ENCODE results near the gene ALDH16A1. TPM values are rescaled to one million over a fixed set of nuclear protein-coding genes. Genes with fewer than 3 reads are reported as not detected.

Gene ALDH16A1
- polyA plus RNA-seq, 1 donor from 2014 or later, result 67.5 TPM

DNA sequence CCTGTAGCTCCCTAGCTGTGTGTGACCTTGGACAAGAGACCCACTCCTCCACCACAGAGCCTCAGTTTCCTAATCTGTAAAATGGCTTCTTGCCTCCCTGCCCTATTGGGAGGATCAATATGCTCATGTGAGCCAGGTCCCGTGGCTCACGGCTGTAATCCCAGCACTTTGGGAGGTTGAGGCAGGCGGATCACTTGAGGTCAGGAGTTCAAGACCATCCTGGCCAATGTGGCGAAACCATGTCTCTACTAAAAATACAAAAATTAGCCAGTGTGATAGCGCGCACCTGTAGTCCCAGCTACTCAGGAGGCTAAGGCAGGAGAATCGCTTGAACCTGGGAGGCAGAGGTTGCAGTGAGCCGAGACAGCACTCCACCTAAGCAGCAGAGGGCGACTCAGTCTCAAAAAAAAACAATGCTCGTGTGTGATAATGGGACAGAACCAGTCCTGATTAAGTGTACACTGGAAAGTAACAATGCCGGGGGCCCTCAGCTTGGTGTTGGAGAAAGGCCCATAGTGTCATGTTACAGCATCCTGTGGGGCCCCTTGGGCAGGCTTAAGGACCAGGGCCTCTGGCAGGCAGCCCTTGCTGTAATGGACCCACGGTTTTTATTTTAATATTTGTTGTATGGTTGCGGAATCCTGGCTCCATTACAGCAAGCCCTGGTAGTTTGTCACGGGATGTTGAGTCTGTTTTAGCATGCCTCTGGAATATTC, 50.0 kb downstream of the ALDH16A1 start:
- Mint-ChIP-seq H3K4me1 (peaks cover 17 to 28% (median 23%) of the 10 kb centered on the region in 3 donors), H3K9me3 (no peaks in the 10 kb centered on the region), H3K27ac (peak overlapping the region; percentile 92 to 99 (median 98)), H3K27me3 (no peaks in the 10 kb centered on the region), H3K36me3 (peaks cover 9% of the 10 kb centered on the region), H3K4me3 (peak overlapping the region in 2 of 4 donors; percentile 68 to 86)

DNA sequence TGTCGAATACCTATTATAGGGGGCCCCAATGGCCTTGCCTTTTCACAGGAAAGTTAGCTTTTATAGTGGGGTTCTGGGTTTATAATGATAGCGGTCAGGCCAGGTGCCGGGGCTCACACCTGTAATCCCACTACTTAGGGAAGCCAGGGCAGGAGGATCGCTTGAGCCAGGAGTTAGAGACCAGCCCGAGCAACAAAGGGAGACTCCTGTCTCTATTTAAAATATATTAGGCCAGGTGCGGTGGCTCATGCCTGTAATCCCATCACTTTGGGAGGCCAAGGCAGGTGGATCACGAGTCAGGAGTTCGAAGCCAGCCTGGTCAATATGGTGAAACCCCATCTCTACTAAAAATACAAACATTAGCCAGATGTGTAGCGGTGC, 50.5 kb downstream of the ALDH16A1 start:
- H3K4me1 Mint-ChIP-seq, result peaks cover 17 to 24% (median 22%) of the 10 kb centered on the region in 3 donors
- peak overlapping the region in 1 of 4 donors; percentile 86 for H3K4me3 Mint-ChIP-seq
- H3K36me3 Mint-ChIP-seq, result peaks cover 7% of the 10 kb centered on the region
- no peaks in the 10 kb centered on the region for H3K27me3 Mint-ChIP-seq
- peak overlapping the region; percentile 81 to 92 (median 81) for H3K27ac Mint-ChIP-seq
- H3K9me3 Mint-ChIP-seq, result no peaks in the 10 kb centered on the region

- Mint-ChIP-seq H3K27ac (peak overlapping the region in 1 of 3 donors; percentile 94), H3K4me3 (peak overlapping the region in 1 of 4 donors; percentile 86), H3K36me3 (peaks cover 2% of the 10 kb centered on the region)
These were observed 53.6 kb downstream of the ALDH16A1 start for GRCh38 chr19:49506575-49507105.

GRCh38 chr19:49507803-49508494, 54.9 kb downstream of the ALDH16A1 start:
- Mint-ChIP-seq H3K27me3 (peaks cover 2% of the 10 kb centered on the region), H3K4me1 (peaks cover 19 to 23% (median 22%) of the 10 kb centered on the region in 3 donors), H3K27ac (peak overlapping the region in 1 of 3 donors; percentile 39), H3K9me3 (no peaks in the 10 kb centered on the region), H3K4me3 (no peak overlapping the region), H3K36me3 (peaks cover 3% of the 10 kb centered on the region)

More at GRCh38 chr19:49506575-49507105, 53.6 kb downstream of the ALDH16A1 start:
- Mint-ChIP-seq H3K27me3 (peaks cover 2% of the 10 kb centered on the region), H3K4me1 (peaks cover 19 to 25% (median 24%) of the 10 kb centered on the region in 3 donors), H3K9me3 (no peaks in the 10 kb centered on the region)

- peaks cover 3% of the 10 kb centered on the region for H3K36me3 Mint-ChIP-seq
- H3K4me1 Mint-ChIP-seq, result peaks cover 20 to 26% (median 21%) of the 10 kb centered on the region in 3 donors
- peak overlapping the region; percentile 43 to 91 (median 84) for H3K4me3 Mint-ChIP-seq
- H3K27ac Mint-ChIP-seq, result peak overlapping the region in 2 of 3 donors; percentile 59 to 90
- peaks cover 2% of the 10 kb centered on the region for H3K27me3 Mint-ChIP-seq
- H3K9me3 Mint-ChIP-seq, result no peaks in the 10 kb centered on the region
These were observed 60.1 kb downstream of the ALDH16A1 start for GRCh38 chr19:49512970-49513745.

GRCh38 chr19:49513746-49514118, 60.7 kb downstream of the ALDH16A1 start:
- H3K4me3 Mint-ChIP-seq, result peak overlapping the region; percentile 43 to 91 (median 84)
- peak overlapping the region in 1 of 3 donors; percentile 90 for H3K27ac Mint-ChIP-seq
- no peaks in the 10 kb centered on the region for H3K9me3 Mint-ChIP-seq
- H3K4me1 Mint-ChIP-seq, result peaks cover 20 to 26% (median 21%) of the 10 kb centered on the region in 3 donors
- H3K27me3 Mint-ChIP-seq, result peaks cover 2% of the 10 kb centered on the region
- peaks cover 3% of the 10 kb centered on the region for H3K36me3 Mint-ChIP-seq

DNA sequence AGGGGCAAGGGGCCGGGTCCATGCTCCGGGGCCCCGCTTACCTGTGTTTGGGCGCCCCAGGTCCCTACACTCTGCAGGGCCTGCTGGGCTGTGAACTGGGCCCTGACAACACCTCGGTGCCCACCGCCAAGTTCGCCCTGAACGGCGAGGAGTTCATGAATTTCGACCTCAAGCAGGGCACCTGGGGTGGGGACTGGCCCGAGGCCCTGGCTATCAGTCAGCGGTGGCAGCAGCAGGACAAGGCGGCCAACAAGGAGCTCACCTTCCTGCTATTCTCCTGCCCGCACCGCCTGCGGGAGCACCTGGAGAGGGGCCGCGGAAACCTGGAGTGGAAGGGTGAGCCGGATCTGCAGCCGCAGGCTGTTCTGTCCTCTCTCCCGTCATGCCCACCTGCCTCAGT, 61.1 kb downstream of the ALDH16A1 start:
- no peaks in the 10 kb centered on the region for H3K9me3 Mint-ChIP-seq
- H3K36me3 Mint-ChIP-seq, result peaks cover 3% of the 10 kb centered on the region
- peaks cover 21 to 26% (median 21%) of the 10 kb centered on the region in 3 donors for H3K4me1 Mint-ChIP-seq
- H3K4me3 Mint-ChIP-seq, result peak overlapping the region; percentile 34 to 91 (median 63)
- peaks cover 2% of the 10 kb centered on the region for H3K27me3 Mint-ChIP-seq
- peak overlapping the region in 1 of 3 donors; percentile 59 for H3K27ac Mint-ChIP-seq

DNA sequence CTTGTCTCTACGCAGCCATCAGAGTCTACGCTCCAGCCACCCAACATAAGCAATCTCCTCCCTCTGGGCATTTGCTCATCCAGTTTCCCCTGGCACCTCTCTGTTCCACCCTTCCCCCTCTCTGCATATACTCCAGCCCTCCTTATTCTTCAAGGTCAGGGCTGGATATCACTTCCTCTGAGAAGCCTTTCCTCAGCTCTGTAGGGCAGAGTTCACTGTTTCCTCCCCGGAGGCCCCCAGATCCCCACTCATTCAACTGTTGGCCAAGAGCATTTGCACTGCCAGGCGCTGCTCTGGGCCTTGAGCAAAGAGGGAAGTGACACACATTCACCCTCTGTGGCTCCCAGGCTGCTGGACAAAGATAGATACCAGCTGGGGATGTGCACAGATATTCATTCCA, 62.7 kb downstream of the ALDH16A1 start:
- peak overlapping the region in 3 of 4 donors; percentile 40 to 76 (median 60) for H3K4me3 Mint-ChIP-seq

GRCh38 chr19:49518033-49518432, 65.0 kb downstream of the ALDH16A1 start:
- Mint-ChIP-seq H3K4me1 (peaks cover 10% of the 10 kb centered on the region in 3 donors), H3K36me3 (peaks cover 6% of the 10 kb centered on the region), H3K4me3 (no peak overlapping the region), H3K27ac (peak overlapping the region in 1 of 3 donors; percentile 45), H3K9me3 (no peaks in the 10 kb centered on the region), H3K27me3 (no peaks in the 10 kb centered on the region)

More for the DNA sequence above, 62.7 kb downstream of the ALDH16A1 start:
- peaks cover 6% of the 10 kb centered on the region for H3K36me3 Mint-ChIP-seq
- H3K27me3 Mint-ChIP-seq, result peaks cover 2% of the 10 kb centered on the region
- peaks cover 21 to 25% (median 23%) of the 10 kb centered on the region in 3 donors for H3K4me1 Mint-ChIP-seq
- no peaks in the 10 kb centered on the region for H3K9me3 Mint-ChIP-seq
- peak overlapping the region in 2 of 3 donors; percentile 3 to 39 for H3K27ac Mint-ChIP-seq

Other genes starting within 250 kb of the ALDH16A1 start
- 11.6 TPM for gene SLC6A16, start 128.0 kb upstream of the ALDH16A1 start, polyA plus RNA-seq
- 754 TPM for gene CD37, start 117.8 kb upstream of the ALDH16A1 start, polyA plus RNA-seq
- 6.3 TPM for gene TEAD2, start 90.8 kb upstream of the ALDH16A1 start, polyA plus RNA-seq
- 1.1 TPM for gene DKKL1, start 89.3 kb upstream of the ALDH16A1 start, polyA plus RNA-seq
- not detected for gene KASH5, start 65.0 kb upstream of the ALDH16A1 start, polyA plus RNA-seq
- gene PTH2, start 29.8 kb upstream of the ALDH16A1 start, polyA plus RNA-seq, result not detected
- not detected for gene GFY, start 27.8 kb upstream of the ALDH16A1 start, polyA plus RNA-seq
- not detected for gene SLC17A7, start 11.7 kb upstream of the ALDH16A1 start, polyA plus RNA-seq
- 98.8 TPM for gene PIH1D1, start 1.4 kb upstream of the ALDH16A1 start, polyA plus RNA-seq
- 24.3 TPM for gene FLT3LG, start 21.0 kb downstream of the ALDH16A1 start, polyA plus RNA-seq
- gene RPL13A, start 34.4 kb downstream of the ALDH16A1 start, polyA plus RNA-seq, result 3,792 TPM
- 3,702 TPM for gene RPS11, start 43.2 kb downstream of the ALDH16A1 start, polyA plus RNA-seq
- gene FCGRT, start 59.4 kb downstream of the ALDH16A1 start, polyA plus RNA-seq, result 60.8 TPM
- gene RCN3, start 74.8 kb downstream of the ALDH16A1 start, polyA plus RNA-seq, result 3.1 TPM
- 144 TPM for gene NOSIP, start 127.3 kb downstream of the ALDH16A1 start, polyA plus RNA-seq
- 0.26 TPM for gene PRRG2, start 128.1 kb downstream of the ALDH16A1 start, polyA plus RNA-seq
- 0.70 TPM for gene PRR12, start 138.0 kb downstream of the ALDH16A1 start, polyA plus RNA-seq
- gene RRAS, start 186.9 kb downstream of the ALDH16A1 start, polyA plus RNA-seq, result 18.4 TPM
- 3.4 TPM for gene SCAF1, start 189.0 kb downstream of the ALDH16A1 start, polyA plus RNA-seq
- gene IRF3, start 212.6 kb downstream of the ALDH16A1 start, polyA plus RNA-seq, result 66.0 TPM
- 16.8 TPM for gene BCL2L12, start 212.7 kb downstream of the ALDH16A1 start, polyA plus RNA-seq
- gene PRMT1, start 224.0 kb downstream of the ALDH16A1 start, polyA plus RNA-seq, result 187 TPM
- gene ADM5, start 236.4 kb downstream of the ALDH16A1 start, polyA plus RNA-seq, result 0.65 TPM
- not detected for gene CPT1C, start 237.9 kb downstream of the ALDH16A1 start, polyA plus RNA-seq